HPDE6-E6E7 (cell line): ENCODE data around the gene ATP6V0D1.
"Not testable (repeated sequence)": the region's sequence is repeated elsewhere in the genome, so short reads cannot be mapped to it uniquely, and the experiment has no call there.

ENCODE experiments used
- DNase-seq: peaks from one replicate; pipeline ENCODE4 v3.0.0; 2011; ENCODE audit warnings: missing footprints; ENCODE audit errors: extremely low spot score

The ATP6V0D1 gene

GRCh38 chr16:67504031-67505021 is 23.4 kb upstream of the ATP6V0D1 start:
- no peak for DNase-seq

GRCh38 chr16:67499106-67499505 is 18.1 kb upstream of the ATP6V0D1 start:
- no peak for DNase-seq

- DNase-seq: no peak
Measured at GRCh38 chr16:67490335-67491096, 9.6 kb upstream of the ATP6V0D1 start.

GRCh38 chr16:67489401-67490083 is 8.6 kb upstream of the ATP6V0D1 start:
- no peak for DNase-seq

GRCh38 chr16:67487561-67487960 is 6.6 kb upstream of the ATP6V0D1 start:
- not testable (repeated sequence) for DNase-seq

- no peak for DNase-seq
Measured at GRCh38 chr16:67486805-67487204, 5.8 kb upstream of the ATP6V0D1 start.

- no peak for DNase-seq
Measured at GRCh38 chr16:67483731-67484525, 3.0 kb upstream of the ATP6V0D1 start.

GRCh38 chr16:67483150-67483549 is 2.2 kb upstream of the ATP6V0D1 start, which contains the start of gene AGRP:
Gene AGRP, minus strand, starts transcription at chr16:67483547. Its CDS starts 149 bp downstream, at chr16:67483398.
- no peak for DNase-seq

GRCh38 chr16:67482233-67482924 is 1.4 kb upstream of the ATP6V0D1 start:
- no peak for DNase-seq

GRCh38 chr16:67481561-67482232 is 740 bp upstream of the ATP6V0D1 start:
- no peak for DNase-seq

GRCh38 chr16:67477960-67478554 is 2.9 kb downstream of the ATP6V0D1 start:
- DNase-seq: no peak

GRCh38 chr16:67474551-67475455 is 6.2 kb downstream of the ATP6V0D1 start:
- no peak for DNase-seq

- no peak for DNase-seq
Measured at GRCh38 chr16:67471758-67472384, 9.1 kb downstream of the ATP6V0D1 start.

- DNase-seq: no peak
Measured at GRCh38 chr16:67470359-67470758, 10.6 kb downstream of the ATP6V0D1 start.

GRCh38 chr16:67468731-67469130 is 12.2 kb downstream of the ATP6V0D1 start:
- DNase-seq: no peak

GRCh38 chr16:67466581-67466980 is 14.4 kb downstream of the ATP6V0D1 start:
- DNase-seq: no peak

GRCh38 chr16:67464565-67464964 is 16.4 kb downstream of the ATP6V0D1 start:
- no peak for DNase-seq

GRCh38 chr16:67463691-67464090 is 17.3 kb downstream of the ATP6V0D1 start:
- DNase-seq: no peak
